ENCODE results near the gene DNAAF8.

Gene DNAAF8

DNA sequence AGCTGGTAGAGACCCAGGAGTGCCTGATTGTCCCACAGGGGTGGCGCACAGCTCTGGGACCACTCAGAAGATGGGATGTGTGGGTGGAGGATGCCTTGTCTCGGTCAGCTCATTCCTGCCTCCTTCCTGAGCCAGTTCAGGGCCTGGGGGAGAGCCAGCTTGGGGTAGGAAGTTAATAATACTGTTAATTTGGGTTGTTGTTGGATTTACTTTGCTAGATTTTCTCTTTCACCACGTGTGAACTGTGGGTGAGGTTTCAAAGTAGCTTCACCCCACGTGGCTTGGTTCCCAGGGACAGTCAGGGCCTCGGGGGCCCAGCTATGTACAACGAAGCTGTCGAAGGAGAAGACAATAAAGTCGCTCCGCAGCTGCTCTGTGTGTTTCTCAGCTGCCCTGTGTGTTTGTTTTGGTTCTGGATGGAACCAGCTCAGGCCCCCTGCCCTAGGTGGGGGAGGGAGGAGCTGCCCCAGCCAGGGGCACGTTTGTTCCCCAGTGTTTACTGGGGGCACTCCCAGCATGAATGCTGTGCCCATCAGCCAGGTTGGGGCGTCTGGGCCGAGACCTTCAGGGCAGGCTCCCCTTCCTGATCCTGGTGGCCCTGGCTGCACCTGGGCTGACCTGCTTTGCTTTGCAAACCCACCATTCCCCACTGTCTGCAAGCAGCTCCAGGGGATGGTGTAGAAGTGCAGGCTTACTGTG, 38.7 kb upstream of the DNAAF8 start:
- no peak for DNase-seq (ENCODE audit: low spot score)

DNA sequence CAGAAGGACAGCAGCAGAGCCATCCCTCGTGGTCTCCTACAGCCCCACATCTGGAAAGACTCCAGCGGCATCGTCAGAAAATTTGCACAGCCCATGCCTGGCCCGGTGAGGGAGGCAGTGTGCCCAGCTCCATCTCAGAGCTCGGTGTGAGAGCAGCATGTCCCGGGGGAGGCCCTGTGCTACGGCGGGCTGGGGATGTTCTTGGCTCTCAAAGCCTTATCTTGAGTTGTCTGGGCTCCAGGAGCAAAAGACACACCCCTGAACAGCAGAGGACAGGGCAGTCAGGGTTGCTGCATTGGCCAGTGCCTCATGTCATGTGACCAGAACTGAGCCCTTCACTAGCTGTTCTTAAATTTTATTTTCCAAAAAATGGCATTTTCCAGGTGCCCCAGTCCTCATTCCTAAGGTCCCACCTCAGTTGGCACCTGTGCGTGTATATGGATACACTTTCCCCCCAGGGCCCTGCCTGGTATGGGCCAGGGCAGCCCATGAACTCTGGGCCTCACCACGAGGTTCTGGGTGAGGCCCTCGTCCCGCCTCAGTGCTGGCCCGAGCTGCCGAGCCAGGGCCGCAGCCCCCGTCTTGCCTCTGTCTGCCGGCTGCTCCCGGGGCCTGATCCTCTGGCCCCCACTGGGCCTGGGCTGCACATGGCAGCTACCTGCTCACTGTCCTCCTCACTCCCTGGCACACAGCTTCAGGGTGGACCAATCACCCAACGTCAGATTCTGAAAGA, 38.0 kb upstream of the DNAAF8 start:
- DNase-seq (ENCODE audit: low spot score) = no peak

DNA sequence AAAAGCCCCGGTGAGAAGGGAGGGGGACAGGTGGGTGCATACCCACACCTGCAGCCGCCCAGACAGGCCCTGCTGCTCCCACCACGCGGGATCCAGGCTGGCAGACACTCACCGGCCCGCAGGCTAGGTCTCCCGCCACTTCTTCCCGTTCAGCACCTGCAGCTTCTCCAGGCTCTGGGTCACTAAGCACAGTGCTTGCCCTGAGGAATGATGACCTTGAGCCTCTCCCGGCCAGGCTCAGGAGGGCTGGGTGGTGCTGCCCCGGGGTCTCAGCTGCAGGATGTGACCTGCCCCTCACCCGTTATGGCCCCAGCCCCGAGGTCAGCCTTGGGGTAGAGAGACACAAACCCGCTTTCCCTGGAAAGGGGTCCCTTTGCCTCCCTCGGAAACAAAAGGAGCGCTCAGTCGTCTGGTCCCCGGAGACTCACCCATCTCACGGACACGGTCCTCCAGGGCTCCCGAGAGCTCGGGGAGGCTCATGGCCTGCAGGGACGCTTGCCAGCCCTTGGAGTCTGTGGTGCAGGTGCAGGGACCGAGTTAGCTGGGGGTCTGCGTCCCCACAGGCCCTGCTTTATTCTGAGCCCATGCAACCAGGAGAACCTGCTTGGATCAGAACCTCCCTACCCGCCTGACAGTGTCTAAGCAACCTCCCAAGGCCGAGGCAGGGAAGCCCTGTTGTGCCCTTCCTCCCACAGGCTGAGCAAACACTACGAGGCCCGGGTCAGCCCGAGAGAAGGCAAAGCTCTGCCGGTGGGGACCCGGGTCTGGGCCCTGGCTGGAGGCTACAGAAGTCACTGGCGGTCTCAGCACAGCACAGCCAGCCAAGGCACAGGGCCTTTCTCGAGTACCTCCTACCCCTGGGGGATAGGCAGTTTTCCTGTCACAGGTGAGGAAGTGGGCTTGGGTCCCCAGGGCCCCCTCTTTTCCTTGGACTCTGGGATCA, 37.2 kb upstream of the DNAAF8 start:
- DNase-seq (ENCODE audit: low spot score) = no peak

DNA sequence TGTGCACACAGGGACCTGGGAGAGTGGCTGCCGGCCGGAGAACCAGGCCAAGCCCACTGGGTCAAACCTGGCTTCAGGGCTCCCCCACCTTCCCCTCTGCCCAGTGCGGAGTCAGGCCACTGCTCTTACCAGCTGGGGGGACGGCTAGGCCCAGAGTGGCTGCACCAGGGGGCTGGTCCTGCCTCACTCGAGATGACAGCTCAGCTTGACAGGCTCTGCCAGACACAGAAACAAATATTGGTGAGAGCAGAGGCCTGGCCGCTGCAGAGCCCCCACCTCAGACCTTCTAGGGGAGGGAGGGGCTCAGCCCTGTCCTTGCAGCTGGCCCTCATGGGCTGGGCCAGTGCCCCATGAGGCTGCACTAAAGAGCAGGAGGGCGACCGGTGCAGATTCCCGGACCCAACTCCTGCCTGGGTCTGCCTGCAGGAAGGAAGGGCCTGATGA, 36.5 kb upstream of the DNAAF8 start:
- DNase-seq (ENCODE audit: low spot score) = no peak

DNA sequence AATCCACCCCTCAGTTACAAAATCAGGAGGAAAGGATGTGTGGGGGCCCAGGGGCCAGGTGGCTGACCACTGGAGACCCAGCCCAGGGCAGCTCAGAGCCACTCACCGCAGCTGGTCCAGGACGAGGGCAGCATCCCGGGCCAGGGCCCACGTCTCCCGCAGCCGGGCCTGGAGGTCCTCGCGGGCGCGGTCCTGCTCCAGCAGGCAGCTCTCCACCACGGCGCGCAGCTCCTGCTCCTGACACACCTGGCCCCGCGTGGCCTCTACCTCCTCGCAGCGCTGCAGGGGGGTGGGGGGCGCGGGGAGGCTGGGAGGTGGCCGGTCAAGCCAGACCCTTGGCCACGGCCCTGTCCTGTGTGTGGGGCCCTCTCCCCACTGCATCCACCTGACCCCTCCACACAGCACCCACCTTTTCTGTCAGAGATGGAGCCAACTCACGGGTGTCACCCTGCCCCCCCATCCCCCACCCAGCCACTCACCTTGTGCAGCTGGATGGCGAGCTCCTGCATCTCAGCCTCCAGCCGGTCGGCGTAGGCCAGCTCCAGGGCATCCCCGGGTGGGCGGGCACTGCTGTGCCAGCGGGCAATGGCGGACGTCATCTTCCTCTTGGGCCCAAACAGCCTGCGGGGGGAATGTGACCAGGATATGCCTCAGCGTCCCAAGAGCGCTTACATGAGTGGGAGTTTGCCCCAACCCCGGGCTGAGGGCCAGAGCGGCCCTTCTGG, 35.9 kb upstream of the DNAAF8 start:
- DNase-seq (ENCODE audit: low spot score) = no peak

DNA sequence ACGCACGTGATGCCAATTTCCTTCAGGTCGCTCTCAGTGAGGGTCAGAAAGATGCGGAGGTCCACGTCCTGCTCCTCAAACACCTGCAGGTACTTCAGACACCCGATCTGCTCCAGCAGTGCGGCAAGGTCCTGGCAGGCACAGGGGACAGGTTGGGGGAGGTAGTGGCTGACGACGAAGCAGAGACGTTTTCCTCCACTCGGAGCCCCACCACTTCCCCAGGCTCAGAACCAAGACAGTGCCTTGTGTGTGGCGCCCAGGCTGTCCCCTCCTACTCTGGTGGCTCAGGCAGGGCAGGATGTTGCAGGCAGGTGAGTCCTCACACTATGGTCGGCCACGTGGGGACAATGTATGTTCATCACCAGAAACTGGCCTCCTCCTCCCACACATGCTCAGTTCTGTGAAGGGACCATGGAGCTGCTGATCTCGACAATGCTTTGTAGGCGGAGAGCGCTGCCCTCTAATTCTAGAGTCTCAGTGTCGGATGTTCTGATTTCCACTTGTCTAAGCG, 35.2 kb upstream of the DNAAF8 start:
- DNase-seq (ENCODE audit: low spot score) = no peak

DNA sequence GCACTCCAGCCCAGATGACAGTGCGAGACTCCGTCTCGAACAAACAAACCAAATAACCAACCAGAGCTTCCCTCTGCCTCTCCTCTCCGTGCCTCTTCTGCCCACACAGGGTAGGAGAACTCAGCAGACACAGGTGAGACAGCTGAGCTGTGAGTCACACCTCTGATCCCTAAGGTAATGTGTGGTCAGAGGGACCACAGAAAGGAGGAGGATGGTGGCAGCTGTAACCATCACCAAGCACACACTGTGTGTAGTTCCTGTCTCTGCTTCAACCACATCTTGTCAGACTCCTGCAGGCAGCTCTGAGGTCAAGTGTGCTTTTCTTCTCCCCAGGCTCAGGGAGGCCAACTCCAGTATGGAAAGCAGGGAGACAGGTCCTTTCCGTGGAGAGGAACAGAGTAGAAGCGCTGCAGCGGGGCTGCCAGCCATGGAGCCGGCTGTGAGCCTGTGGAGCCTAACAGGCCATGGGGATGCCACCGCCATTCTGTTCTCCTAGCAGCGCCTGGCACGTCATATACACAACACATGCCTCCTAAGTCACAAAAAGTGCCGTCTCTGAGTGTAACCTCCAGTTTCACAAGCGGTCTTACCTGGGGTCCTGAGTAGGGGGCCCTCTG, 33.8 kb upstream of the DNAAF8 start:
- no peak for DNase-seq (ENCODE audit: low spot score)

DNA sequence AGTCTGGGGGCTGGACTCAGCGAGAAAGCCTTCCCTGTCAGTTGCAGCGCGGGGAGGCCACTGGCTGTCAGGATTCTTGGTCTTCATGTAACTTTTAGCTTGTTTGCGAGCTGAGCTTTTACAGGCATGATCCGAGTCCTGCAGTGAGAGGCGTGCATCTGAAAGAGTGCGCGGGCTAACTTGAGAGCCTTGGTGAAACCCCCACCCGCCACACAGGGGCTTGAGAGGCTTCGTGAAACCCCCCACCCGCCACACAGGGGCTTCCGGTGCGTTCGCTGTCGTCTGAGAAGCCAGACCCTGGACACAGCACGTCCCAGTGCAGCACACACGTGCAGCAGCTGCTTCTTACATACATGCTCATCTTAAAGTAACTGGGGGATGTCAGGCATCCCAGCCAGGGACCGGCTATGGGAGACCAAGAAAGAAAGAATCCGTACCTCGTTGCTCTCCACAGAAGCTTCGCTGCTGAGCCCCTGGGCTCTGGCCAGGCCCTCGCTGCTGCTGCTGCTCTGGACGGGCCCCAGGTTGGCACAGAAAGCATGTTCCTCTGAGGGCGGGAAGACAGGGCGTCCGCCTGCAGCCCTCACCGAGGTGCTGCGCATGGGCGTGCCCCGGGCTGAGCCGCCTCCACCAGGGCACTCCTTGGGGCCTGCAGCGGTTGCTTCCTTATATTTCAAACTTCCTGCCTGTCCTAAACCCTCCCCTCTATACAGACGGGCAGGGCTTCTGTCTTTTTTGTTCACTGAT, 33.2 kb upstream of the DNAAF8 start:
- DNase-seq (ENCODE audit: low spot score) = no peak

DNA sequence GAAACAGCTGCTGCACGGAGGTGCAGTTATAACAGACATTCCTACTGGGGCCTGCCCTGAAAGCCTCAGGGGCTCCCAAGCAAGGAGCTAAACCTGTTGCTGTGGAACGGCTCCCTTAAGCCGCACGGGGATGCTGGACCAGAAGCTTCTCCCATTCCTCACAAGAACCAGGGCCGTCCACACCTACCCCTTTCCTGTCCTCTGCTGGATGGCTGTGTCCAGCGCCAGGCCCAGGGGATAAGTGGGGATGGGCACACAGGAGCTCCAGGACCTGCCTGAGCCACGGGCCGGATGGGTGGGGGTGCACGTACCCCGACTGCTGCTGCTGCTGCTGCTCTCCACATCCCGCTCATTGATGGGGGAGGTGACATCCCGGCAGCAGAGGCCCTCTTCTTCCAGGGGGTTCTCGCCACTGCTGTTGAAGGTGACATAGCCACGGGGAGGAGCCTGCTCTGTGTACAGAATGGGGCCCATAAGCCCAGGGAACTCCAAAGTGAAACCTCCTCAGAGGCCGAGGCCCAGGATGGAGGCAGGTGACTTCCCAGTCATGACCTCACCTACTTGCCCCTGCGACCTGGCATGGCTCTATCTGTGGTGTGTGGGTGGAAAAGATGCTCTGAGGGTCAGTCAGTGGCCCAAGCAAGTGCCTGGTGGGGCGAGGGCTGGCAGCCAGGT, 32.4 kb upstream of the DNAAF8 start:
- DNase-seq (ENCODE audit: low spot score) = no peak

DNA sequence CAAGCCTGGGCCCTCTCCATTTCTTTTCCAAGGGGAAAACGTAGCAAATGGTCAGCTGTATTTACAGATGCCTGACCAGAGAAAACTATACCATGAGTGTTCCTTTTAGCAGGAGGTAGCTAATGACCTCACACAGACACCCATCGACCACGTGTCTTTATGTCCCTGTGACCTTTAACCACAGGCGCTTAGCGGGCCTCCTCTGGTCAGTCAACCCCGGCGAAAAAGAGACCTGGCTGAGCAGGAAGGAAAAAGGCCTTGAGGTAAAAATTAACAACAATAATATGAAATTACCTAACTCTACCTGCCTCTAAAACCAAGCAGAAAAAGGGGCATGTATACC, 31.9 kb upstream of the DNAAF8 start:
- no peak for DNase-seq (ENCODE audit: low spot score)

DNA sequence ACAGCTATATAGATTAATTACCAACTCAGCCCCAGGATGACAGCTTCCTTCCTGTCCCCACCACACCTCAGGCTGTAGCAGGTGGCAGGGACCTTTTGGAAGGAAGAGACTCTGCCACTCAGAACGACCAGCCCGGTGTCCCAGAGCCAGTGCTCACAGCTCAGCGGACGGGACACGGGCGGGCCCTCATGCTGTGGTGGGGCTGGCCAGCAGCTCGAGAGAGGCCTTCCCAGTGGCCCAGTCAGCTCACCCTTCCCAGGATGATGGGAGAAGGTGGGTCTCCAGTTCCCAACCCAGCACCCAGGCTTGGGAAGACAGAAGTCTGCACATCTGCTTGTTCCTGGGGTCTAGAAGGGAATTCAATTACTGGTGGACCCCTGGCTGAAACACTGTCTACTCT, 30.4 kb upstream of the DNAAF8 start:
- DNase-seq (ENCODE audit: low spot score) = no peak

DNA sequence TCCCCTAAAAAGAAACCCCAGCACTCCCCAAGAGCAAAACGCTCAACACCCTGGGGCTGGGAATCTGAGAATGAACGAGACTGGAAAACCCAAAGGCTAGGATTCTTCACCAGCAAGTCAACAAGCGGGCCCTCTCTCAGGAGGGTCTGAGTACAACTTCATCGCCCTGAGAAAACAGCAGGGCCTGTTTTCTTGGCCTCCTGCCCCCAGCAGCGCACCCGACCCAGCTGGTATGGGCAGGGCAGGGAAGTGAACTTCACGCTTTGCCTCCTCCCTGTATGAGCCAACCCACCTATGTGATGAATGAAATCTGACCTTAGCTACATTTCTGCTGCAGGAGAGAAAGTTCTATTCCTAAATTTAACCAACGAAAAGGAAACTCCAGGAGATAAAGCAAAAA, 29.8 kb upstream of the DNAAF8 start:
- DNase-seq (ENCODE audit: low spot score) = no peak

DNA sequence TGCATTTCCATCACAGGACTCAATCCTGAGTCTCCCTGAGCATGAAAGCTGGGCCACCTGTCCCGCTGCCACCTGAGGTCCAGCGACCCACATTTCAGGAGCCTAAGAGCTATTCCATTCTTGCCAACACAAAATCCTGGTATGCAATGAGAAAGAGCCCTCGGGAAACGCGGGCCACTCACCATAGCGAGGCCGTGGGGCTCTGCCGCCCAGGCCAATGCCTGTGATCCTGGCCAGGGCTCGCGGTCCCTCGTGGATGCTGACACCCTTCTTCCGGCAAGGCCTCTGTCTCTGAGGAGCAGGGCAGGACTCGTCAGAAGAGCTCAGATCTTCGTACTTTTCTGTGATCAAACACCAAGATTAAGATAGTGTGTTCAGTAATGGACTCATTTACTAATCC, 29.4 kb upstream of the DNAAF8 start:
- DNase-seq (ENCODE audit: low spot score) = no peak

DNA sequence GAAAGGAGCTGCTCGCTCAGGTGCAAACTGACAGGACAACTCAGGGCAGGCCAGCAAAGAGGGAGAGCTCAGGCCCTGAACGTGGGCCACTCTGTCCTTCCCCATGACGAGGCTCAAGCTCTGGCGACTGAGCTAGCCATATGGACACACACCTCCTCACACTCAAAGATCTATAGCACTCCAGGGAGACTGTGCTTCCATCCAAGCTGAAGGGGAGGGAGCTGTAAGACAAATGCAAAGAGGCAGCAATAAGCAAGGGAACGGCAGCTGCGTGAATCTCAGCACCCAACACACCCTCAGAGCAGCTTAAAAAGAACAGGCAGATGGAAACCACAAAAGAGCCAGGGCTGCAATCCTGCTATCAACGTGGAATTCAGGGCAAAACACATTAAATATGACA, 27.5 kb upstream of the DNAAF8 start:
- no peak for DNase-seq (ENCODE audit: low spot score)

DNA sequence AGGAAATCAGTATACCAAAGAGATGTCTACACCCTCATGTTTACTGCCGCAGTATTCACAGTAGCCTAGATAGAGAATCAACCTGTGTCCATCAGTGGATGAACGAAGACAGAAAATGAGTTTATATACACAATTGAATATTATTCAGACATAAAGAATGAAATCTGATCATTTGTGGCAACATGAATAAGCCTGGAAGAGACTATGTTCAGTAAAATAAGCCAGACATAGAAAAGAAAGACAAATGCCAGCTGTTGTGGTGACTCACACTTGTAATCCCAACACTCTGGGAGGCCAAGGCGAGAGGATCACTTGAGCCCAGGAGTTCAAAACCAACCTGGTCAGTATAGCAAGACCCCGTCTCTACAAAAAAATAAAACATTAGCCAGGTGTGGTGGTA, 24.9 kb upstream of the DNAAF8 start:
- no peak for DNase-seq (ENCODE audit: low spot score)

DNA sequence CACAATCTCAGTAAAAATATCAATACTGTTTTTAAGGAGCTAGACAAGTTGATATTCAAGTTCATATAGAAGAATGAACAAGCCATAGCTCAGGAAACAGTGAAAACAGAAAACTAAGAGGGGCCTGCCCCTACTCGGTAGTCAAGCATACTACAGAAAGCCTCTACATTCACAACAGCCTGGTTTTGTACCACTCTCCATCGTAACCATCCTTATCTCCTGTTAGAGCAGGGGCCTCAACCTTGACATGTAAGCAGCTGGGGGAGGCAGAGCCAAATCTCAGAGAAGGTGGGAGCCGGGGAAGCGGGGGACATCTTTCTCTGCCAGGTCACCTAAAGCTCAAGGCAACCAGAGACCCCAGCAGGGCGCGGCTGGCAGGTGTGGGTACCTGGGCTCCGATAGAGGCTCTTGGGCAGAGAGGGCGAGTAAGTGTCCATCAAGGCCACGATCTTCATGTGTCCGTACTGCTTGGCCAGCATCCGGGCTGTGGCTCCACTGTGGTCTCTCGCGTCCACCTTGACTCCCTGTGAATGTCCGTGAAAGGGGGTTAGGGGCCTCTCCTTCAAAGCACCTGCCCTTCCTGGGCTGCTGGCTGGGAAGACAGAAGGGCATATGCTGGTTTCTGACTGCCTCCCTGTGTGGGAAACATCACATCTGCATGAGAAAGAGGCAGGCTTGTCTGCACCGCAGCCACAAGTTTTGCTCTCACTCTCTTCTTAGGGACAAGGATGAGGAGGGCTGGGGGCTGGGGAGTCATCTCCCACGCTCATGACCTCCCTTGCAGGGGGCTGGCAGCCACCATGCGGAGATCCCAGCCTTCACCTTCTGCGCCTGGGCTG, 20.5 kb upstream of the DNAAF8 start:
- no peak for DNase-seq (ENCODE audit: low spot score)

DNA sequence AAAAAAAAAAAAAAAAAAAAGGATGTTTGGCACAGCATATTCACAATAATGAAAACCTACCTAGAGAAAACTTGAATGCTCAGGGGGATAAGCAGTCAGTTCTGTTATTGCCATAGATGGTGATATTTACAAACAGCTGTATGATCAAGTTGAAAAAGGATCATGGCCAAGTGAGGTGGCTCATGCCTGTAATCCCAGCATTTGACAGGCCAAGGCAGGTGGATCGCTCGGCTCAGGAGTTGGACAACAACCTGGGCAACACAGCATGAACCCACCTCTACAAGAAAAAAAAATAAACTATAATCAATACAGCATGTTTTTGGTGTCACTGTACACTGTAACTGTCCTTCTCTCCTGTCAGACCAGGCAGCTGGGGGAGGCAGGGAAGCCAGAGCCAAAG, 19.3 kb upstream of the DNAAF8 start:
- DNase-seq (ENCODE audit: low spot score) = no peak

DNA sequence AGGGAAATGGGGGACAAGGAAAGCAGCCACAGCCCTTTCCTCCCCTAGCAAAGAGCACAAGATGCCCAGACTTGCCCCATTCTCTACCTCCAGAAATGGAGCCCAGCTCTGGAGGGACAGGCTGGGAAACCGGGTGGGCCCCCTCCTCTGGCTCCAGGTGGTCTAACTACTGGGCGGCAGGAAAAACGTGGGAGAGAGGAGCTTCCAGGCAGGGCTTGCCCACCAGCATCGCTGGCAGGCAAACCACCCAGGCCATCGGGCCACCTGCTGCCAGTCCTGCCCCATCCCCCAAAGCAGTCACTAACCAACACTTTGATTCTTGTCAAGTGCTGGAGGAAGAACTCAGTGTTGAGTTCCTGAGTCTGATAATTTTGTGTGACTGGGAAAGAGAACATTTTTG, 15.9 kb upstream of the DNAAF8 start:
- no peak for DNase-seq (ENCODE audit: low spot score)

All from SK-N-DZ (cell line).